OCI-M2 (cell line): ENCODE data around the gene MBD3L1.

ENCODE experiments used
- DNase-seq: peaks from one replicate; lab custom pipeline; 2025; ENCODE audit not compliant: unreplicated experiment; lab: John Stamatoyannopoulos, UW

Gene MBD3L1

GRCh38 chr19:8832132-8833021 lies at the start of gene MBD3L1, which contains the start of gene ZNF558:
Gene MBD3L1 (plus strand): TSS chr19:8832377. CDS start chr19:8842679, 10,302 bp downstream.
Gene ZNF558 (minus strand): TSS chr19:8832304. CDS start chr19:8822659, 9,645 bp downstream.
- DNase-seq: peak; percentile 97

DNA sequence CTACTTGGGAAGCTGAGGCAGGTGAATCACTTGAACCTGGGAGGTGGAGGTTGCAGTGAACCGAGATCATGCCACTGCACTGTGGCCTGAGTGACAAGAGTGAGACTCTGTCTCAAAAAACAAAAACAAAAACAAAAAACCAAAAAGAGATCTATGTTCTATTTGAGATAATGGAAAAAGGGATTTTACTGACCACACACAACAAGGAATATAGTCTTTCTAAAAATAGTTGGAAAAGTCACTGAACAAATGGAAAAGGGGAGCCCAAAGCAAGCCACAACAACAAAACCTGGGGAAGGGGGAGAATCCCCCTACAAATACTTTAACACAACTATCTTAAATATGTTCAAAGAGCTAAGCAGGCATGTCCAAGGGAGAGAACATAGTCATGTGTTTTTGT lies 37.4 kb upstream of the MBD3L1 start:
- no peak for DNase-seq

GRCh38 chr19:8806661-8807060 lies 25.5 kb upstream of the MBD3L1 start:
- DNase-seq: no peak

- DNase-seq: no peak
These were observed 20.6 kb upstream of the MBD3L1 start for GRCh38 chr19:8811315-8812172.

- no peak for DNase-seq
These were observed 18.0 kb upstream of the MBD3L1 start for GRCh38 chr19:8814176-8814575.

DNA sequence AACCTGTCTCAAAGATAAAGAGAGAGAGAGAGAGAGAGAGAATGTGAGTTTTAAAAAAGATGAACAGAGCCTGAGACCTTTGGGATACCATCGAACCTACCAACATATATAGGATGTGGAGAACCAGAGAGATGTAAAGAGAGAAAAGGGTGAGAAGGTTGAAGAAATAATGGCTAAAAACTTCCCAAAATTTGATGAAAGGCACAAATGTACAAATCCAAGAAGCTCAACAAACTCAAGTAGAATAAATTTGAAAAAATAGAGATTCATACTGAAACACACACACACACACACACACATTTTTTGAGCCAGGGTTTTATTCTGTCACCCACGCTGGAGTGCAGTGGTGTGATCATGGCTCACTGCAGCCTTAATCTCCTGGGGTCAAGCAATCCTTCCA lies 16.4 kb upstream of the MBD3L1 start:
- no peak for DNase-seq

DNA sequence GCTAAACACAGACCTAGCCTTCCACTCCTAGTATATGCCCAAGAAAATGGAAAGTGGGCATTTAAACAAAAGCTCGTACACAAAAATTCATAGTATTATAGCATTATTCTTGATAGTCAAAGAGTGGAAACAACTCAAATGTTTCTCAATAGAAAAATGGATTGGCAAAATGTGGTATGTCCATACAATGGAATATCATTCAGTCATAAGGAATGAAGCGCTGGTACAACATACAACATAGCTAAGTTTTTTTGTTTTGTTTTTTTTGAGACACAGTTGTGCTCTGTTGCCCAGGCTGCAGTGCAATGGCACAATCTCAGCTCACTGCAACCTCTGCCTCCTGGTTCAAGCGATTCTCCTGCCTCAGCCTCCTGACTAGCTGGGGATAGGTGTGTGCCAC lies 11.9 kb upstream of the MBD3L1 start:
- no peak for DNase-seq

- no peak for DNase-seq
These were observed 10.4 kb upstream of the MBD3L1 start for GRCh38 chr19:8821748-8822241.

GRCh38 chr19:8826371-8826770 lies 5.8 kb upstream of the MBD3L1 start:
- no peak for DNase-seq

GRCh38 chr19:8827277-8827676 lies 4.9 kb upstream of the MBD3L1 start:
- DNase-seq: no peak

DNA sequence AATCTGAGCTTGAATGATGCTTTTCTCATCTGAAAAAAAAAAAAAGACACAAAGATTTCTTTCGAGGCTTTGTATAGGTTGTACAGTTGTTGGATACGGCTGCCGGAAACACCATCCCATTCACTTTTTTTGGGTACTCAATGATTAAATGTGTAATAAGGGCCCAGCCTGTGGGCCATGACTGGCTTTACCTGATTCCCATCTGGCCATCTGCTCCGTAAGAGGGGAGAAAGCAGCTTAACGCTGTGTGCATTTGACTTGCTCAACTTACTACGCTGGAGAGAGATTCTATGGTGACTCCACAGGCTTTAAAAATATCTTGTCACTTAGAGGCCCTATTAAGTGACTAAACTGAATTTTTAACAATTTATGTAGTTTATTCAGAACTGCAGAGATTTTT lies 804 bp upstream of the MBD3L1 start:
- no peak for DNase-seq

GRCh38 chr19:8831832-8832131 lies 395 bp upstream of the MBD3L1 start:
- DNase-seq: no peak

GRCh38 chr19:8835446-8835845 lies 3.3 kb downstream of the MBD3L1 start:
- no peak for DNase-seq

DNA sequence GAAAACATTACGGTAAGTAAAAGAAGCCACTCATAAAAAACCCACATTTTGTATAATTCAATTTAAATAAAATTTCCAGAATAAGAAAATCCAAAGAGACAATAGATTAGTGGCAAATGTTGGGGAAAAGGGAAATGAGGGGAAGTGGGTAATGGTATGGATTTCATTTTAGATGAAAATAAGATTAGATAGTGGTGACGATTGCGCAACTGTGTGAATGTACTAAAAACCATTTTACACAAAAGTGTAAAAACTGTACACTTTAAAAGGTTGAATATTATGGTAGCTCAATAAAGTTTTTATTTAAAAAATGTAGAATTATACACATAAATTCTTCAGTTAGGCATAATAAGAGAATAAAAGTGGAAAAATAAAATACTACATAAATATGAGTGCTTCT lies 3.7 kb downstream of the MBD3L1 start:
- no peak for DNase-seq

DNA sequence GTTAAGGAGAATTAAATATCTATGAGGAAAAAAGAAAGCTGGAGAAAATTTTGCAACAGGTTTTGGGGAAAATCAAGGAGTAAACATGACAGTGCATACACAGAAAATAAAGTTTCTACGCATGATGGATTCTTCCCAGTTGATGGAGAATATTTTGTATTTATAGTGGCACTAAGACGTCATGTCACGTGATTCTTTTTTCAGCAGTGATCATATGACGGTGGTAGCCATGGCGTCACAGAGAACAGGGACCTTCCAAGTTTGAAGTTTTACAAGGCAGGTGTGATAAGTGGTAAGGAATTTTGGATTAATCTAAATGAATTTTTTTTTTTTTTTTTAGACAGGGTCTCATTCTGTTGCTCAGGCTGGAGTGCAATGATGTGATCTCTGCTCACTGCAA lies 8.5 kb downstream of the MBD3L1 start:
- DNase-seq: no peak

- no peak for DNase-seq
These were observed 14.6 kb downstream of the MBD3L1 start for GRCh38 chr19:8846819-8847218.

- no peak for DNase-seq
These were observed 17.1 kb downstream of the MBD3L1 start for GRCh38 chr19:8849232-8849631.

- DNase-seq: no peak
These were observed 18.3 kb downstream of the MBD3L1 start for GRCh38 chr19:8850488-8850887.

DNA sequence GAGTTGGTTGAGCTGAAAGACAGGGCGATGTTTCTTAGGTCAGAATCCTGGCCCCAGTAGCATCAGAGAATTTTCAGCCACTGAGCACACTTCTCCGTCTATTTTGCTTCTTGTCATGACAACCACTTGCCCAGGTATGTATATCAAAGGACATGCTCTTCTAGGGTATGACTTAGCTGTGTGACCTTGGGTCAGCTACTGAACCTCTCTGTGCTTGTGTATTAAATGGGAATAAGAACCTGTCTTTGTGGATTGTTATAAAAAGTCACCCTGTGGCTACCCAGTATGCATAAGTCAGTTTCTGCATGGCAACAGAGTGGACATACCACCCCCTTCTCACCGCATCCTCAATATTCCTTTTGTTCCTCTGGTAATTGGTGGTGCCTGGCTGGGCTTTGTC lies 26.1 kb downstream of the MBD3L1 start:
- DNase-seq: no peak

DNA sequence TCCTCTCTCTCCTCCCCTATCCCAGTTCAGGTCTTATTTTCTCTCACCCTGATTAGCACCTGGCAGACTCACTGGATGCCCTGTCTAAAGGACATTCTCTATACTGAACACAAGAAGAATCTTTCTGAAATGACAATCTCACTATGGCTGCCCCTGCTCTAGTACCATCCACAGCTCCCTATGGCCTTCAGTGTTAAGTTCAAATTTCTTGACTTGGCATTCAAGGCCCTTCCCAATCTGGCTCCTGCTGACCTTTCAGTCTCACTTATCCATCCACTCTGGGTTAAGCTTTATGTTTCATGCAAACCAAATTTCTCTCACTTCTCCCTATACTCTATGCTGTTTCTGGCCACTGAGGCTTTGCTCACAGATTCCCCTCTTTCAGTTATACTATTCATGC lies 34.2 kb downstream of the MBD3L1 start:
- no peak for DNase-seq

- DNase-seq: no peak
These were observed 45.9 kb downstream of the MBD3L1 start for GRCh38 chr19:8877854-8878705.
